ENCODE measurements around the gene KBTBD13.
A peak's percentile ranks its signal among the peaks of the same experiment; 100 is the strongest.

Gene KBTBD13

GRCh38 chr15:65052956-65053355, 23.6 kb upstream of the KBTBD13 start:
- no peak for DNase-seq (ENCODE audit: low read depth)

- DNase-seq (ENCODE audit: low read depth): peak; percentile 42
These were observed 22.0 kb upstream of the KBTBD13 start for GRCh38 chr15:65054333-65055200.

GRCh38 chr15:65055201-65055870, 21.2 kb upstream of the KBTBD13 start:
- no peak for DNase-seq (ENCODE audit: low read depth)

DNA sequence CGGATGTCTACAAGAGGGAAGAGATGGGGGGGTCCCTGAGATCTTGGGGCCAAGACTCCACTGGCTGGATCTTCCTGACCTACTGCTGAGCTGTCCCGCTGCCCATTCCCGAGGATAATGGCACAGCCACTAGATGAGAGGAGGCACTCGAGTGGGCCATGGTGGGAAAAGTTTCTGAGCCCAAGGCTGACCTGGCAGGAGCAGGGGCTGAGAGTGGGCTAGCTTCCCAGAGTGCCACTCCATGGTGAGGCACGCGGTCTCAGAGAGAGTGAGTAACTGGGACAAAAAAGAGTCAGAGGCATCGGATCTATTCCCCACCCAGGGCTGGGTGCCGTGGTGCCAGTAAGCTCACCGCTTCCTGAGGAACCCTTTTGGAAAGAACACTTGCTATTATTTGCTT, 20.4 kb upstream of the KBTBD13 start:
- no peak for DNase-seq (ENCODE audit: low read depth)

GRCh38 chr15:65056868-65057548, 19.5 kb upstream of the KBTBD13 start:
- no peak for DNase-seq (ENCODE audit: low read depth)

DNA sequence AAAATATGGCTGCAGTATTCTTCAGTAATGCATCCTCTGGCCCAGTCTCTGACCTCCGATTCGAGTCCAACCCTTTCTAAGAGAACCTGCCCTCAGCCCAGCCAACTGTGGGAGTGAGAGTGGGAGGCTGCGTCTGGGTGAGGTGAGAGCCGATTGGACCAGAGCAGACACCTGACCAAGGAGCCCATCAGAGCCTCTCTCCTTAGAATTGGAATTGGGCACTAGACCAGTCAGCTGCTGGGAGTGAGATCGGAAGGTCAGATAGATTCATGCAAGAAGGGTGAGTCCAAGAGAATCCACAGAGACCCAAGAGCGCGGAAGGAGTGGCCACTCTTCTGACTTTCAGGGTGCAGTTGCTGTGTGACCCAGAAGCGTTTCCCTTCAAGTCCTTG, 19.0 kb upstream of the KBTBD13 start:
- DNase-seq (ENCODE audit: low read depth): no peak

GRCh38 chr15:65058394-65059368, 17.9 kb upstream of the KBTBD13 start:
- DNase-seq (ENCODE audit: low read depth): no peak

GRCh38 chr15:65059369-65059750, 17.2 kb upstream of the KBTBD13 start:
- no peak for DNase-seq (ENCODE audit: low read depth)

DNA sequence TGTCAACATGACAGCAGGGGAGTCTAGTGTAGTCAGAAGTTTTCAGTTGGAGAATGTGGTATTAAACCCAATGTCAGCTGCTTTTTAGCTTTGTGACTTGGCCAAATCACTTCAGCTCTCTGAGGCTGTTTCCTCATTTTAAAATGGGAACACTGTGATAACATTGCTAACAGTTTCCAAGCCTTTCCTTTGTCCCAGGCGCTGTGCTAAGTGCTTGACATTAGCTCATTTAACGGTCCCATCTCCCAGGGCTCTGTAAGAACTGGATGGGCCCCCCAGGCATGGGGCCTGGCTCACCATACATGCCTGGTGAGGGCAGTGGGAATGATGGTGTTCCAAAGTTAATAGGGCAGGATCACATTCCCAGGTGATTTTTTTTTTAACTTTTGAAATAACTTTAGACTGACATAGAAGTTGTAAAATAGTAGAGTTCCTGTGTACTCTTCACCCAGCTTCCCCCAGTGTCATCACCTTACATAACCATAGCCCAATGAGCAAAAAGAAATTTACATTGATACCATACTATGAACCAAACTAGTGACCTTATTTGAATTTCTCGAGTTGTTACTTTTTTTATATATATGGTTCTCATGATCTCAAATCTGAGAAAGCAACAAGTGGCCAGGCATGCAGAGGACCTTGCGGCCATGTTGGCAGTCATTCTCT, 16.5 kb upstream of the KBTBD13 start:
- DNase-seq (ENCODE audit: low read depth): no peak

- no peak for DNase-seq (ENCODE audit: low read depth)
These were observed 15.7 kb upstream of the KBTBD13 start for GRCh38 chr15:65060641-65061397.

DNA sequence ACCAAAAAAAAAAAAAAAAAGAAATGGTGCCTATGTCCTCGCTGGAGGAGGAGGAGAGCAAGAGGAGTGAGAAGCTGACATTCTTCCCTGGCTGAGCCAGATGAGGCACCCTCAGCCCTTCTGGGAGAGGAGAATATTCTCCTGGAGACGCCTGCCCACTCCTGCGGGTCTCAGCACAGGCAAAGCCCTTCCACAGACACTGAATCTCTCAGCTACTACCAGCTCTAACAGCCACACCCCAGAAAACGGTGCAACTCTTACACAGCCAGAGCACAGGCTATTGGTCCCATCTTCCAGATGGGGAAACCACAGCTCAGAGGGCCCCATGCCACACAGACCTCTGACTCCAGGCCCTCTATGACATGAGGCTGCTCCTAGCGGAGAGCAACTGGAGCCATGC, 14.5 kb upstream of the KBTBD13 start:
- no peak for DNase-seq (ENCODE audit: low read depth)

GRCh38 chr15:65062726-65063125, 13.8 kb upstream of the KBTBD13 start:
- no peak for DNase-seq (ENCODE audit: low read depth)

- no peak for DNase-seq (ENCODE audit: low read depth)
These were observed 10.4 kb upstream of the KBTBD13 start for GRCh38 chr15:65066001-65066634.

GRCh38 chr15:65066635-65067316, 9.8 kb upstream of the KBTBD13 start:
- no peak for DNase-seq (ENCODE audit: low read depth)

DNA sequence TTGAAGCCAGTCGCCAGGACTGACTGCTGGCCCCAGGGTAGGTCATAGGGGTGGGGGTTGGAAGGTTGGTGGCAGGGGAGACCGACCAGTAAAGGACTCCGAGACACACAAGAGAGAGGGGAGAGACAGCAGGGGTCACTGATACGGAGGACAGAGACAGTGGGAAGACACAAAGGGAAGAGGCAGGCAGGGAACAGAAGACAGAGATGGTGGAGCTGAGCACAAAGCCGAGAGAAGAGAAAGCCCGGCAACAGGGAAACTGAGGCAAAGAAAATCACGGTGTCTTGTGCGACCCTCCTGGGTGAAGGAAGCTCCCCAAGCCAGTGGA, 9.3 kb upstream of the KBTBD13 start:
- DNase-seq (ENCODE audit: low read depth): no peak

DNA sequence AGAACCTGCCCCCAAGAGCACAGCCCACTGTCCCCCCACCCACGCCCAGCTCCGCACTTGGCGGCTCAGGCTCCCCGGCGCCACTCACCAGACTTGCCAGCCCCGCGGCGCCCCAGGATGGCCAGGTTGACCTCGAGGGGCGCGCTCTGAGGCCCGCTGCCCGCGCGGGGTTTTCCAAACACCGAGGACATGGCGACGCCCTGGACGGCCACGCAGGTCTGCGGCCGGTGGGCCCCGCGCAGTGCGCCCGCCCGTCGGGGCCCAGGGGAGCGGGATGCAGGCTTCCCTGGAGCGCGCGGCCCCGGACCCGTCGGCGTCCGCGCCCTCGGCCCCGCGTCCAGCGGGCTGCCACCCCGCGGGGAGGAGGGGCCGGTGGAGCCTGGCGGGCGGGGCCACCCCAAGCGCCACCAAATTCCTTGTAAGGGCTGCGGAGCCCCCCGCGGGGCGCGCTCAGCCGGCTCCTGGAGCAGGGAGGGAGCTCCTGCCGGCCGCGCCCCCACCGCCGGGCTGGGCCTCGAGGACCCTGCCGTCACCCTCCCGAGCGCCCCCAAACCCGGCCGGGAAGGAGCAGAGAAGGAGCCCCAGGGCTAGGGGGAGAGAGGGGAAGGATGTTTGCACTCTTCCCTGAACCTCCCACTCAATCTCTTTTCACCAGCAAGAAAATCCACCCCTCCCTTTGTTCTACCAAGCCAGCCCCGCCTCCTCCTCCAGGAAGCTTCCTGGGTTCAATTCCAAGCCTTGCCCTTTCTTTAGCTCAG, 8.7 kb upstream of the KBTBD13 start, which contains the start of gene RASL12:
RASL12 (minus strand) TSS at position 347 of the 758 bp plus-strand sequence; CDS start at position 191, 156 bp downstream.
- DNase-seq (ENCODE audit: low read depth): no peak

- DNase-seq (ENCODE audit: low read depth): no peak
These were observed 8.2 kb upstream of the KBTBD13 start for GRCh38 chr15:65068403-65068788.

DNA sequence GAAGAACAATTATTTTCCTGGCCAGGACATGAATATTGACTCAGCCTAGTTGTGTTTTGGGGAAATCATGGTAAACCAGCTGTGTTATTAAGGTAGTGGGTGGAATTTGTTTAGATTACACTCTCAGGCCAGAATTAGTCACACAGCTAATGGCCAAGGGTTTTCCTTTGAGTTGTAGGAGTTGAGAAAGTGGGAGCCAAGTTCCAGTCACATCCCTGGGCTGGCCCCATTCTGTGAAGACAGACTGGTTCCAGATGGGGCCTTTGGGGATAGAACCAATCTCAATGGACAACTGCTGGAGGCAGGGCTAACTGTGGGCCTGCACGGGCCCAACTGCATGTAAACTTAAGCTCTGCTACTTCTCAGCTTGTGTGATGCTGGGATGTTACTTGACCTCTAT, 7.4 kb upstream of the KBTBD13 start:
- DNase-seq (ENCODE audit: low read depth): no peak
